Activated CD4-positive, CD25-positive, alpha-beta regulatory T cell (primary cell): ENCODE data around the gene LRRC70.
"Not testable (repeated sequence)": the region's sequence is repeated elsewhere in the genome, so short reads cannot be mapped to it uniquely, and the experiment has no call there.

Source experiments
- DNase-seq, 4 experiments: peaks; one replicate each; lab custom pipeline; 2025; lab: John Stamatoyannopoulos, UW

The LRRC70 gene, protein sequence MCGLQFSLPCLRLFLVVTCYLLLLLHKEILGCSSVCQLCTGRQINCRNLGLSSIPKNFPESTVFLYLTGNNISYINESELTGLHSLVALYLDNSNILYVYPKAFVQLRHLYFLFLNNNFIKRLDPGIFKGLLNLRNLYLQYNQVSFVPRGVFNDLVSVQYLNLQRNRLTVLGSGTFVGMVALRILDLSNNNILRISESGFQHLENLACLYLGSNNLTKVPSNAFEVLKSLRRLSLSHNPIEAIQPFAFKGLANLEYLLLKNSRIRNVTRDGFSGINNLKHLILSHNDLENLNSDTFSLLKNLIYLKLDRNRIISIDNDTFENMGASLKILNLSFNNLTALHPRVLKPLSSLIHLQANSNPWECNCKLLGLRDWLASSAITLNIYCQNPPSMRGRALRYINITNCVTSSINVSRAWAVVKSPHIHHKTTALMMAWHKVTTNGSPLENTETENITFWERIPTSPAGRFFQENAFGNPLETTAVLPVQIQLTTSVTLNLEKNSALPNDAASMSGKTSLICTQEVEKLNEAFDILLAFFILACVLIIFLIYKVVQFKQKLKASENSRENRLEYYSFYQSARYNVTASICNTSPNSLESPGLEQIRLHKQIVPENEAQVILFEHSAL

GRCh38 chr5:62578540-62578939, at the start of gene LRRC70:
Gene LRRC70, plus strand, starts transcription at chr5:62578819. Its CDS starts 620 bp downstream, at chr5:62579439.
- no peak for DNase-seq

DNA sequence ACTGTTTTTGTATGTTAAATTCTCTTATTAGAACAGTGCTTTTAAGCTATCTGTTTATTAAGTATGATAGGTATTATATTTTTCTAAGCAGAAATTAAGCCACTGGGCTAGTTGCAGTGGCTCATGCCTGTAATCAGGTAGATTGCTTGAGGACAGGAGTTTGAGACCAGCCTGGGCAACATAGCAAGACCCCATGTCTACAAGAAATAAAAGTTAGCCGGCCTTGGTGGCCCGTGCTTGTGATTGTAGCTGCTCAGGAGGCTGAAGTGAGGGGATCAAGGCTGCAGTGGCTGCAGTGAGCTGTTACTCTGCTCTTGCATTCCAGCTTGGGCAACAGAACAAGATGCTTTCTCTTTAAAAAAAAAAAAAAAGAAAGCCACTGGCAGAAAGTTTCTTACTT, 45.0 kb upstream of the LRRC70 start:
- DNase-seq, result no peak

DNA sequence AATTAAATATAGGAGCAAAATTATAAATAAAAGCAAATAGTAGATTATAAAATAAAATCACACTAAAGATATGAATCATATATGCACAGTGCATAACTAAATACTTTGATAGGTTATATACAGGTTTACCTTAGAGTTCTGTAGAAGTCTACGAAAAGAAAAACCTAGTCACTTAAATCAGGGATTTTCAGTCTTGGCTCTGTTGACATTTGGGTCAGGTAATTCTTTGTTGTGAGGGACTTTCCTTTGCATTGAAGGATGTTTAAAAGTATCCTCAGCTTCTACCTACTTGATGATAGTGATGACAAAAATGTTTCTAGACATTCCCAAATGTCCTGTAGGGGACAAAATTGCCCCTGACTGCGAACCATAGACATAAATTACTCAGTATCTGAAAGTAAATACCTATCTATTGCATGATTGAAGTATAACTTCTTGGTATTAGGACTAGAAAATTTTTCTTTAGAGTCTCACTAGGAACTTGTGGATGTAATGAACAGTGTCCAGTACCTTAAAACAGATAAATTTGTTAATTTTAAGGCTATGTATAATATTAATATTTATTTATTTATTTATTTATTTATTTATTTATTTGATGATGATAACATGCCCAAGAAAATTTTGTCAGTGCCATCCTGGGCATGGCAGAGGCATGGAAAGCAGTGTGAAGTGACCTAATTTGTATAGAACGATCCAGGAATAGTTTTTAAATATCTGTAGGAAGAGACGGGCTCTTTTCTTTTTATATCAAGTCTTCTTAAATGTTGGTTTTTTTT, 44.0 kb upstream of the LRRC70 start:
- no peak for DNase-seq

DNA sequence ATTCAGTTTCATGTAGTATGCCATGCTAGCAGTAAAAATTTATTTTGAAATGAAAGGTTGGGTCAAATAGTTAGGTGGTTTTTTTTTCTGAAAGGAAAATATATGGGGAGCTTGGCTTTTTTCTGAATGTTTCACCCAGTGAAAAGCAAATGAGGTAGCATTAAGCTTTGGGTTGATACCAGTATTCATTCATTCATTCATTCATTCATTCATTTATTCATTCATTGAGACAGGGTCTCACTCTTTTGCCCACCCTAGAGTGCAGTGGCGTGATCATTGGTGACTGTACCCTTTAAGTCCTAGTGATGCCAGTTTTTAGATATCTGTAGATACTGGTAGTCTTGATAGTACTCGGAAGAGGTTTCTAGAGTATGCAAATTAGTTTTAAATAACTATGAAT, 42.4 kb upstream of the LRRC70 start:
- DNase-seq, result no peak

GRCh38 chr5:62536783-62537182, 41.8 kb upstream of the LRRC70 start:
- DNase-seq, result no peak

- DNase-seq, result no peak
Observed at GRCh38 chr5:62538017-62538942, 40.3 kb upstream of the LRRC70 start.

DNA sequence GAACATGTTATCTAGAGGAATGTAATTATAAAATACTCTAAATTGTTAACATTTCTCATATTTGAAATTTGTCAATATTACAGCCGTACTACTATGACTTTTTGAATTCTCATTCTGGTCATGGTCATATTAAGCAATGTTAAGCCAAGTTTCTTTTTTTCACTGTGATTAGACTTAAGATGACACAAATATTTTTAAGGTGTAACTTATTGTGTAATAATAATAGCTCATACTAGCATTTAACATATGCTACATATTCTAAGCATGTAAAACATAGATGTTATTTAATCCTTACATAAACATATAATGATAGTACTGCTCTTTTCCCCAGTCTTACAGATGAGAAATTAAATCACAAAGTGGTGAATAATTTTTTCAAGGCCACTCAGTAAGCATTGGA, 35.9 kb upstream of the LRRC70 start:
- no peak for DNase-seq

DNA sequence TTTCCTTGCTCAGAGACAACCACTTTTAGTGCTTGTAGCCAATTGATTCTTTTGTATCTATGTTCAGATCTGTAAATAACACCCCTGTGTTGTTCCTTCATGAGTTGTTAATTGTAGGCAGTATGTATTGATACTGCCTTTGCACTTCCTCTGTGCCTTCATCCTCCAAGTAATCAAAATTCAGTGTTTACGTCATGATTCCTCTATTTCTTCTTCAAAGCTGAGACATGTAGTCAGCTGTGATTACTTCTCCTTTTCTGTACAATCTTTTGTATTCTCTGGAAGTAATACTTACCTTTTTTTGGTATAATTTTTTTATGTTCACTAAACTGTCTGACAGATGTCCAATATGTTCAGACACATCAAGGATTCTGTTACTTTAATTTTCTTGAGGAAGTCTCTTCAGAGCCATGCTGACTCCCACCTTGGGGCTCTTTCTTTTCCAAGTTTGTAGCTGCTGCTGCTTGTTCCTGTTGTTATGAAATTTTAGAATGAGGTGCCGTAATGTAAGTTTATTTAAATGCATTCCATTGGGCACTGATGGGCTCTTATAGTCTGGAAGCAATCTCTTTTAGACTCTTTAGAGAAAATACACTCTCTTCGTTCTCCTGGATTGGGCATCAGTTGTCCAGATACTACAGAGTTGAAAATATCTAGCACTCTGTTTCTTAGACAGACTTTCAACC, 30.5 kb upstream of the LRRC70 start:
- DNase-seq, result no peak

DNA sequence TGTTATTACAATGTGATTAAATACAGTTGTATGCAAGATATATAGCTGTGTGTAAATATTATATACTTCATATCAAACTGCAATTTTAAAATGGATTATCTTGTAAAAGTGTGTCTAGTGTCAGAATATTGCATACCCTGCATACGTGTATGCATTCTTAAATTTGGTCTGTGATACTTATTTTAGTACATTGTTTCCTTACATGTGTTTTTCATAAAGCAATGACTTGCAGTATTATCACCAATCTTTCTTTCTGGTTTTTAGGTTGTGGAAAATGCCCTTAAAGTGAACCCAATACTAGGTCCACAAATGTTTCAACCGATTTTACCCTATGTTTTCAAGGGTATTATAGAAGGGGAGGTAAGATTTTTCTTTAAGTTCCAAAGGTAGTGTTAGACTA, 28.5 kb upstream of the LRRC70 start:
- DNase-seq, result no peak

GRCh38 chr5:62555930-62556329, 22.7 kb upstream of the LRRC70 start:
- DNase-seq, result no peak

DNA sequence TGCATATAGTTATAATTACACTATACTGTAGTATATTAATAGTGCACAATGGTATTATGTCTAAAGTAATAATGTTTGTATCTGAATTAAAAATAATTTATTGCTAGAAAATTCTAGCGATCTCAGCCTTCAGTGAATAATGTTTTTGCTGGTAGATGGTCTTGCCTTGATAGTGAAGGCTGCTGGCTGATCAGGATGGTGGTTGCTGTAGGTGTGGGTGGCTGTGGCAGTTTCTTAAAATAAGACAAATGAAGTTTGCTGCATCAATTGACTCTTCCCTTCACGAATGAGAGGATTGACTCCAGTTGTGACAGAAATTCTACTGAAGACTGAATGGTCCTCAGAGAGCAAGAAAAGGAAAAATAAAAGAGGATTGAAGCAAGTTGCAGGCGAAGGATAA, 19.7 kb upstream of the LRRC70 start:
- DNase-seq, result no peak

- DNase-seq, result no peak
Observed at GRCh38 chr5:62560786-62561185, 17.8 kb upstream of the LRRC70 start.

GRCh38 chr5:62561896-62562295, 16.7 kb upstream of the LRRC70 start:
- DNase-seq, result no peak

GRCh38 chr5:62562867-62563266, 15.8 kb upstream of the LRRC70 start:
- DNase-seq, result no peak

GRCh38 chr5:62564101-62564500, 14.5 kb upstream of the LRRC70 start:
- no peak for DNase-seq

GRCh38 chr5:62565740-62566139, 12.9 kb upstream of the LRRC70 start:
- not testable (repeated sequence) for DNase-seq

DNA sequence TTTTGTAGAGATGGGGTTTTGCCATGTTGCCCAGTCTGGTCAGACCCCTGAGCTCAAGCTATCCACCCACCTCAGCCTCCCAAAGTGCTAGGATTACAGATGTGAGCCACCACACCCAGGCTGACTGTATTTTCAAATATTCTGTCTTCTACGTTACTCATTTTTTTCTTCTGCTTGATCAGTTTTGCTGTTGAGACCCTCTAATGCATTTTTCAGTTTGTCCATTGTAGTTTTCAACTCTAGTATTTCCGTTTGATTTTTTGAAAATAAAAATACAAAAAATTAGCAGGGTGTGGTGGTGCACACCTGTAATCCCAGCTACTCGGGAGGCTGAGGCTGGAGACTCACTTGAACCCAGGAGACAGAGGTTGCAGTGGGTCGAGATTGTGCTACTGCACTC, 10.5 kb upstream of the LRRC70 start:
- no peak for DNase-seq

GRCh38 chr5:62568800-62569432, 9.7 kb upstream of the LRRC70 start:
- DNase-seq, result no peak

GRCh38 chr5:62569470-62569869, 9.1 kb upstream of the LRRC70 start:
- DNase-seq, result no peak

GRCh38 chr5:62572918-62573514, 5.6 kb upstream of the LRRC70 start:
- DNase-seq, result no peak
